GM10266 (cell line): ENCODE results near the gene TRPV2.

Experiments used
- DNase-seq: peaks from one replicate; pipeline ENCODE4 v3.0.0; 2012; ENCODE audit errors: extremely low spot score
- CTCF ChIP-seq: IDR thresholded peaks from 2 replicates; pipeline ENCODE4 v1.5.1; 2012; ENCODE audit warnings: mild to moderate bottlenecking, low read depth; ENCODE audit not compliant: control insufficient read depth, insufficient read depth; ENCODE audit errors: missing control alignments

The TRPV2 gene

GRCh38 chr17:16433514-16433913 is 18.1 kb downstream of the TRPV2 start:
- TF ChIP-seq CTCF, result no peak

GRCh38 chr17:16434662-16435061 is 19.3 kb downstream of the TRPV2 start:
- DNase-seq, result no peak
- TF ChIP-seq CTCF, result no peak

More at GRCh38 chr17:16433514-16433913, 18.1 kb downstream of the TRPV2 start:
- DNase-seq, result no peak

DNA sequence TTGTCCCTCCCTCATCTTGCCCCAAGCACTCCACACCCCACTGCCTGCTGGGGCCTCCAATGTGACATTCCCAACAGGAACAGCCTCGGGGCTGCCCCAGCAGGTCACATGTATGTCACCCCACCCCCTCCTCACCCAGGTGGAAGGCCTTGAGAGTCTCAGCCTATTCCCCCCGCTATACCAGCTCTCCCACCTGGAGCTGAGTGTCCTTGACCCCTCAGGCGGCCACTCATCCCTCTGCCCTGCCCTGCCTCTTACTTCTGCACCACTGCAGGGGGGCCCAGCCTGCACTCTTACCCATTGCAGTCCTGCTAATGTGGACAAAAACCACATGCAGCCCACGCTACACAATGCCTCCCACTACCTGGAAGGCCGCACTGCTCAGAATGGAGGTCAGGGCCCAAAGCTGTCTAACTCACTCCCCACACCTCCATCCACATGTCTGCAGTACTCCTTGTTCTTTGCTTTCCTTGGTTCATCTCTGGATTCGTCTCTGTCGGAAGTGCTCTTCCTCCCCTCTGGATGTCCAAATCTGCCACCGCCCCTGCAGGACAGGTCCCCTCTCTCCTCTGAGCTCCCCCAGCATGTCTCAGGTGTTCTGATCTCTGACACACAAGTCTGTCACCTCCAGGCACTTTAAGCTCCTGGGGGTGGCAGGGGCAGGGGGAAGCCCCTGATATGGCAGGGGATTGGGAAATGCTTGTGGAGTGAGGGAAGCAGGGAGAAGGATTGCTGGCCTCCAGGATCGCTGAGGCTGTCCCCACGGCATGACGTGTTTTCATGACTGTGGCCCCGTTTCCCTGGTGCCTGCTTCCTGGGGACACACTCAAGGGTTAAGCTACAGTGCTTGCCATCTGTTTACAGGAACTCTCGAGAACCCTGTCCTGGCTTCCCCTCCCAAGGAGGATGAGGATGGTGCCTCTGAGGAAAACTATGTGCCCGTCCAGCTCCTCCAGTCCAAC is 20.8 kb downstream of the TRPV2 start:
- TF ChIP-seq CTCF, result no peak
- DNase-seq, result no peak

GRCh38 chr17:16437083-16437482 is 21.7 kb downstream of the TRPV2 start:
- DNase-seq, result no peak
- no peak for TF ChIP-seq CTCF

- no peak for TF ChIP-seq CTCF
- no peak for DNase-seq
Observed at GRCh38 chr17:16438173-16438556, 22.8 kb downstream of the TRPV2 start.

- TF ChIP-seq CTCF, result no peak
- peak; percentile 98 for DNase-seq
Observed at GRCh38 chr17:16438557-16439302, 23.4 kb downstream of the TRPV2 start.

DNA sequence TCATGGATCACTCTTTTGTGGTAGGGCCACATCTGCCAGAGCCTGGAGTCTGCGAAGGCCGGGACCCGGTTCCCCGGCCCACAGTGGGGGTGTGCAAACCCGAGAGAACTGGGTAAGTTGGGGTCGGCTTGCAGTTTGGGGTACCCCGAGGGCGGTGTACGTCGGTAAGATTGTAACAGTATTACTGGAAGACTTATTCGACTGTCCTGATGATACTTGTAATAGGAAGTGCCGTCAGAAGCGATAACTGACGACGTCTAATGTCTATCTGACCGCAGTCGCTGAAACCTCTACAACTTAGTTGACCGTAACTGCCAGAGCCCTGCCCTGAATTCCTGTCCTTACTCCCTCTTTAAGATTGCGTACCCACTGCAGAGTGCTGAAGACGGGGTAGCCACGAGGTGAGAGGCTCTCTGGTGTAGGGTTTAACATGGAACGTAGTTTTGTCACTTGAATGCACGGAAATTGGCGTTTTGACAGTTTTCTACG is 24.0 kb downstream of the TRPV2 start:
- TF ChIP-seq CTCF, result no peak
- DNase-seq, result no peak
